GM12872 (cell line): ENCODE measurements around the gene TUBA1B.

Experiments used
- CTCF ChIP-seq: IDR thresholded peaks from 3 replicates; pipeline ENCODE4 v1.5.1; 2011; ENCODE audit warnings: low read depth, mild to moderate bottlenecking, low read length, moderate library complexity; ENCODE audit not compliant: insufficient read depth

TUBA1B gene

DNA sequence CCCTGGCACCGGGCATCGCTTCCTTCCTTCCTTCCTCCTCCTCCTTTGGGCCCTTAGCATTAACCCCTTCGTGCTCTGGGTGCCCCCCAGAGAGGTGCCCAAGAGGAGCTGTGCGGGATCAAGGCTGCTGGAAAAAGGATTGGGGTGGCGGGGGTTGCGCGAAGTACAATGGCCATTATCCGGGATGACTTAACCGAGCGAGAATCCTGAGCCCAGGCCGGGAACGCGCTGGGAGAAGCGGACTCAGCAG, 39.4 kb downstream of the TUBA1B start:
- no peak for TF ChIP-seq CTCF

GRCh38 chr12:49091056-49091835, 39.9 kb downstream of the TUBA1B start:
- no peak for TF ChIP-seq CTCF

DNA sequence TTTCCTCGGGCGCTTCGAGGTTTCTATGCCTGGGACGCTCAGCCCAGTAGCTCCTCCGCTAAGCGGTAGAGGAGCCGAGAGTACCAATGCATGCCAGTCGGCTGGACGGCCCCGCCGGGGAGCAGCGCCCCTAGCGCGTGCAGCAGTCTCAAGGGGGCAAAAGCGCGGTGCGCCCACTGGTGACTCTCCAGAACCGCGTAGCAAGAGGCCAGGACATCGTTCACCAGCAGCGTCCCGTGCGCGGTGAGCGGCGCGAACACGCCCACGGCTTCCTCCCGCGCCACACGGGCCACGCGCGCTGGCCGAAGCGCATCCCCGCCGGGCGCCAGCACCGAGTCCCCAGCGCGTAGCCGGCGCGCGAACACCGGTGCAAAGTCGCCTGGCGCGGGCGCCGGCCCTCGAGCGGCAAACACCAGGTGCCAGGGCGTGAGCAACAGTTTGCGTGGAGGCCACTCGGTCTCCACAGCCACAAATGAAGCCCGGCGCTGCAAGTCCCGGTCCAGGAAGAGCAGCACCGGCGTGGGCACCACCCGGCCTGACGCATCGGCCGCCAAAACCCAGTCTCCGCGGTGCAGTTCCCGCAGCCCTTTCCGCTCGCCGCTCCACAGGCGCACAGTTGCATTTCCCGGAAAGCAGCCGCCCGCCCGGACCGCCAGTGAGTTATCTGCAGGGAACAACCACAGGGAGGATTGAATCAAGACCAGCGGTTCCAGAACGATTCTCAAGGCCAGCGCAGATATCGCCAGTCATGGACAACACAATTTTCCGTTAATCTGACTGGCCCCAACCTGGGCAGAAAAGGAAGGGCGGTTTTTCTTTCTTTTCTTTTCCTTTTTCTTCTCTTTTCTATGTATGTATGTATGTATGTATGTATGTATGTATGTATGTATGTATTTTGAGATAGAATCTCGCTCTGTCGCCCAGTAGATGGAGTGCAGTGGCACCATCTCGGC, 41.1 kb downstream of the TUBA1B start:
- TF ChIP-seq CTCF, result peak; percentile 46

GRCh38 chr12:49088932-49089330, 42.3 kb downstream of the TUBA1B start:
- TF ChIP-seq CTCF, result 0 out of 3 replicates have a peak, but pooled peaks have one; percentile 2

GRCh38 chr12:49088150-49088931, 42.9 kb downstream of the TUBA1B start:
- TF ChIP-seq CTCF, result peak; percentile 96

DNA sequence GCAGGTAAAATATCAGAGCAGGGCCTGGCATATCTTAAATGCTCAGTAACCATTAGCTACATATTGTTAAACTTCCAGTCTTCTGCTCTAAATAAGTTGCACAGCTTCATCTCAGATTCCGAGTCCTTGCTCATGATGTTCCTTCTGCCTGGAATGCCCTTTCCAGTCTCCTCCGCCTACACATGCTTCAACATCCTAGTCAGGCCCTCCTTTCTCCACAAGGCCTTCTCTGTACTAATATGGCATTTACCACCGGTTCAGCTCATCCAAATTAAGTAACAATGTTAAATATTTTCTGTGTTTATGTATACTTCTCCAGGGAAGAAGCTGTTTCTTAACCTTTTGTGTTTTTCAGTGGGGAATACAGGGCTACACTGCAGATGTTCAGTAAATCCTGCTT, 45.1 kb downstream of the TUBA1B start:
- no peak for TF ChIP-seq CTCF

DNA sequence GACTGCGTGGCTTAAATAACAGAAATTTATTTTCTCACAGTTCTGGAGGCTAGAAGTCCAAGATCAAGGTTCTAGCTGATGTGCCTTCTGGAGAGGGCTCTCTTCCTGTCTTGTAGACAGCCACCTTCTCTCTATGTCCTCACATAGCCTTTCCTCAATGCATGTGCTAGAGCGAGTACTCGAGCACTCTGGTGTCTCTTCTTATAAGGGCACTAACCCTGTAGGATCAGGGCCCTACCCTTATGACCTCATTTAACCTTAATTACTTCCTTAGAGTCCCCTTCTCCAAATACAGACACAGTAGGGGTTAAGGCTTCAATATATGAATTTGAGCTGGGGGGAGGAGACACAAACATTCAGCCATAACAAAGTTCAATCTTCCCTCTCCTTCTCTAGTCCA, 46.8 kb downstream of the TUBA1B start:
- TF ChIP-seq CTCF, result no peak
